22Rv1 (cell line): Measurements from ENCODE around the gene PBX2.
A peak's percentile ranks its signal among the peaks of the same experiment; 100 is the strongest.
"Not testable (repeated sequence)": the region's sequence is repeated elsewhere in the genome, so short reads cannot be mapped to it uniquely, and the experiment has no call there.

ENCODE experiments used
- H3K27ac ChIP-seq: fragments of 450-650 bp; 2 replicates; pipeline ENCODE4 v1.5.1; 2017
- CTCF ChIP-seq: fragments of 450-650 bp; IDR thresholded peaks from 2 replicates; pipeline ENCODE4 v1.5.1; 2017; ENCODE audit warnings: mild to moderate bottlenecking
- ZFX ChIP-seq: fragments of 450-650 bp; IDR thresholded peaks from 2 replicates; pipeline ENCODE4 v1.6.1; 2017; ENCODE audit warnings: antibody characterized with exemption, borderline replicate concordance

Gene PBX2

GRCh38 chr6:32149932-32150870 lies 39.8 kb downstream of the PBX2 start:
- TF ChIP-seq CTCF (no peak), ZFX (no peak)
- no peak overlapping the region for H3K27ac ChIP-seq

- H3K27ac ChIP-seq: no peak overlapping the region; the same call in 1 of the 2 replicates
- TF ChIP-seq CTCF (peak; percentile 57), ZFX (no peak)
Observed at GRCh38 chr6:32149092-32149755, 40.8 kb downstream of the PBX2 start.

GRCh38 chr6:32148289-32149091 lies 41.5 kb downstream of the PBX2 start:
- no peak overlapping the region; the same call in 1 of the 2 replicates for H3K27ac ChIP-seq
- TF ChIP-seq CTCF: peak; percentile 85
- TF ChIP-seq ZFX: no peak

GRCh38 chr6:32147401-32148132 lies 42.4 kb downstream of the PBX2 start:
- TF ChIP-seq CTCF (no peak), ZFX (no peak)
- no peak overlapping the region for H3K27ac ChIP-seq

GRCh38 chr6:32146687-32147086 lies 43.3 kb downstream of the PBX2 start:
- TF ChIP-seq CTCF (no peak), ZFX (no peak)
- no peak overlapping the region for H3K27ac ChIP-seq

- TF ChIP-seq ZFX: no peak
- TF ChIP-seq CTCF: no peak
- H3K27ac ChIP-seq: no peak overlapping the region
Observed at GRCh38 chr6:32146287-32146686, 43.7 kb downstream of the PBX2 start.

GRCh38 chr6:32144238-32144637 lies 45.8 kb downstream of the PBX2 start:
- not testable (repeated sequence) for H3K27ac ChIP-seq
